HepG2 (cell line): Measurements from ENCODE around the gene ARHGAP29. TPM values are rescaled to one million over a fixed set of nuclear protein-coding genes. Genes with fewer than 3 reads are reported as not detected.

Source experiments
- ATAC-seq: fragments of 200-7000 bp; cut with Tn5 transposase; 3 replicates; pipeline ENCODE4 v1.9.1; 2020; ENCODE audit warnings: mild to moderate bottlenecking, moderate library complexity
- BruUV-seq: library from RNA; stranded (reverse); fragments of 400-500 nt; replicated peaks from 2 replicates; lab custom pipeline; 2021; lab: Mats Ljungman, UMichigan
- CTCF ChIA-PET: fragments of 300-600 bp; formaldehyde crosslinking; extraction: SDS; loops from one replicate; lab custom pipeline; 2021; ENCODE audit warnings: low total read pairs, inconsistent platforms, low intra/inter-chr PET ratio; lab: Yijun Ruan, JAX
- POLR2A ChIA-PET: fragments of 350-600 bp; sonication (Branson Sonifier 250); formaldehyde crosslinking; loops from one replicate; lab custom pipeline; 2020; ENCODE audit warnings: antibody characterized with exemption, inconsistent platforms; lab: Yijun Ruan, JAX
- DNase-seq: peaks from one replicate; pipeline ENCODE4 v3.0.0-alpha.2; 2015; ENCODE audit warnings: low spot score
- FAIRE-seq: peaks from 3 replicates; lab custom pipeline; 2011; peaks lifted over from hg19 to GRCh38; lab: Jason Lieb, UNC
- H2AFZ ChIP-seq: one replicate; pipeline ENCODE4 v1.6.1; 2011; ENCODE audit warnings: low read length, inconsistent platforms
- H3K27ac ChIP-seq: fragments of 300-600 bp; 3 replicates; pipeline ENCODE4 v1.8.0; 2011; ENCODE audit warnings: mixed run types, mild to moderate bottlenecking, mixed read lengths, low read length, inconsistent platforms; ENCODE audit not compliant: insufficient read depth; ENCODE audit errors: extremely low read length
- H3K27me3 ChIP-seq, 2 experiments: fragments of 200-600 bp in 1 of 2; 2 replicates in 1 of 2; 3 replicates in 1 of 2; pipeline versions ENCODE4 v1.6.0 to v1.8.0; 2011; ENCODE audit warnings: low read length in 2 of 2, mild to moderate bottlenecking in 2 of 2, moderate library complexity in 2 of 2, inconsistent platforms in 1 of 2; ENCODE audit not compliant: insufficient read depth in 2 of 2, control insufficient read depth in 1 of 2
- H3K36me3 ChIP-seq, 2 experiments: fragments of 200-600 bp in 1 of 2; replicated peaks in 1 of 2; 2 replicates in 1 of 2; 3 replicates in 1 of 2; pipeline versions ENCODE4 v1.5.1 to v1.8.0; 2011; ENCODE audit warnings: low read length in 2 of 2, inconsistent platforms in 1 of 2; ENCODE audit not compliant: insufficient read depth in 2 of 2, control insufficient read depth in 1 of 2
- H3K4me1 ChIP-seq: 2 replicates; pipeline ENCODE4 v1.5.1; 2012; ENCODE audit warnings: low read length, inconsistent platforms; ENCODE audit not compliant: insufficient read depth
- H3K4me2 ChIP-seq: 2 replicates; pipeline ENCODE4 v1.6.0; 2011; ENCODE audit warnings: low read depth, low read length, inconsistent platforms
- H3K4me3 ChIP-seq, 3 experiments: fragments of 200-600 bp in 1 of 3; sonication (generic), shearing (Covaris generic) in 1 of 3; replicated peaks in 1 of 3; 2 replicates each; pipeline ENCODE4 v1.5.1; 2011 to 2016; ENCODE audit warnings: low read length in 3 of 3, inconsistent platforms in 2 of 3, low read depth in 2 of 3, mild to moderate bottlenecking in 2 of 3, control low read depth in 1 of 3, mixed read lengths in 1 of 3; ENCODE audit not compliant: insufficient read depth in 1 of 3
- H3K79me2 ChIP-seq: one replicate; pipeline ENCODE4 v1.6.1; 2011; ENCODE audit warnings: low read length, inconsistent platforms; ENCODE audit not compliant: insufficient read depth
- H3K9ac ChIP-seq: 2 replicates; pipeline ENCODE4 v1.6.0; 2011; ENCODE audit warnings: mild to moderate bottlenecking, low read depth, low read length, inconsistent platforms; ENCODE audit not compliant: insufficient read depth
- H3K9me3 ChIP-seq: 2 replicates; pipeline ENCODE4 v1.5.1; 2012; ENCODE audit warnings: mild to moderate bottlenecking, low read length
- H4K20me1 ChIP-seq: 2 replicates; pipeline ENCODE4 v1.6.0; 2011; ENCODE audit warnings: inconsistent platforms, mild to moderate bottlenecking, low read length, moderate library complexity; ENCODE audit not compliant: insufficient read depth
- AHR ChIP-seq: IDR thresholded peaks from 2 replicates; pipeline ENCODE4 v1.6.1; 2018; ENCODE audit warnings: missing genetic modification reagents, missing compliant biosample characterization
- ARID5B ChIP-seq: IDR thresholded peaks from 2 replicates; pipeline ENCODE4 v1.4.0; 2020; ENCODE audit warnings: mild to moderate bottlenecking, missing genetic modification reagents
- GATAD1 ChIP-seq: IDR thresholded peaks from 2 replicates; pipeline ENCODE4 v1.6.1; 2016; ENCODE audit warnings: missing genetic modification reagents, missing compliant biosample characterization
- JUNB ChIP-seq: sonication (generic); formaldehyde crosslinking; IDR thresholded peaks from 2 replicates; pipeline ENCODE4 v1.8.0; 2022; ENCODE audit warnings: missing genetic modification reagents, mild to moderate bottlenecking, borderline replicate concordance
- MTA1 ChIP-seq: sonication (generic); formaldehyde crosslinking; IDR thresholded peaks from 2 replicates; pipeline ENCODE4 v1.4.0; 2020; ENCODE audit warnings: missing genetic modification reagents, mild to moderate bottlenecking, borderline replicate concordance
- RELA ChIP-seq: sonication (generic); formaldehyde crosslinking; IDR thresholded peaks from 2 replicates; pipeline ENCODE4 v1.4.0; 2020; ENCODE audit warnings: missing genetic modification reagents
- REPIN1 ChIP-seq: sonication (generic); formaldehyde crosslinking; IDR thresholded peaks from 2 replicates; pipeline ENCODE4 v1.8.0; 2022; ENCODE audit warnings: missing genetic modification reagents, low read depth, mild to moderate bottlenecking, borderline replicate concordance
- SAFB2 ChIP-seq: sonication (generic); formaldehyde crosslinking; IDR thresholded peaks from 2 replicates; pipeline ENCODE4 v1.5.1; 2020; ENCODE audit warnings: missing genetic modification reagents, low read depth, mild to moderate bottlenecking, borderline replicate concordance
- SMAD3 ChIP-seq: sonication (generic); formaldehyde crosslinking; IDR thresholded peaks from 2 replicates; pipeline ENCODE4 v1.4.0; 2020; ENCODE audit warnings: missing genetic modification reagents
- TBX3 ChIP-seq: fragments of 450-650 bp; IDR thresholded peaks from 2 replicates; pipeline ENCODE4 v1.6.1; 2017; ENCODE audit warnings: antibody characterized with exemption, mild to moderate bottlenecking, inconsistent platforms, borderline replicate concordance
- THAP11 ChIP-seq: IDR thresholded peaks from 2 replicates; pipeline ENCODE4 v1.6.1; 2016; ENCODE audit warnings: missing biosample characterization, missing genetic modification reagents
- ZBTB44 ChIP-seq: sonication (generic); formaldehyde crosslinking; IDR thresholded peaks from 2 replicates; pipeline ENCODE4 v1.4.0; 2020; ENCODE audit warnings: missing genetic modification reagents
- ZEB1 ChIP-seq: IDR thresholded peaks from 2 replicates; pipeline ENCODE4 v1.6.1; 2012; ENCODE audit warnings: mild to moderate bottlenecking, low read depth, inconsistent platforms; ENCODE audit not compliant: insufficient replicate concordance
- ZFP90 ChIP-seq: sonication (generic); formaldehyde crosslinking; IDR thresholded peaks from 2 replicates; pipeline ENCODE4 v1.8.0; 2022; ENCODE audit warnings: missing genetic modification reagents, mild to moderate bottlenecking, inconsistent platforms, borderline replicate concordance
- ZNF101 ChIP-seq: sonication (generic); formaldehyde crosslinking; IDR thresholded peaks from 2 replicates; pipeline ENCODE4 v1.4.0; 2020; ENCODE audit warnings: mild to moderate bottlenecking, low read depth, missing genetic modification reagents, borderline replicate concordance
- ZNF724P ChIP-seq: sonication (generic); formaldehyde crosslinking; IDR thresholded peaks from 2 replicates; pipeline ENCODE4 v1.8.0; 2022; ENCODE audit warnings: missing genetic modification reagents, borderline replicate concordance
- ZNF841 ChIP-seq: sonication (generic); formaldehyde crosslinking; IDR thresholded peaks from 2 replicates; pipeline ENCODE4 v1.8.1; 2023; ENCODE audit warnings: missing genetic modification reagents, borderline replicate concordance
- WGBS: methylation state at CpG from one replicate; pipeline ENCODE4 v1.1.6; 2017; ENCODE audit warnings: low lambda C conversion rate; 5-methylcytosine and 5-hydroxymethylcytosine counted together
- in situ Hi-C: cut with HindIII; loops from 2 replicates; pipeline ENCODE4 v1.10.0; 2017; ENCODE audit warnings: low pct_unique_long_range_greater_than_20kb; ENCODE audit not compliant: extremely low pct_ligation_motif_present
- intact Hi-C: fragments of 100-400 bp; cut with micrococcal nuclease; formaldehyde crosslinking; loops from one replicate; pipeline ENCODE4 v1.10.0; 2022; ENCODE audit not compliant: unreplicated experiment
- polyA plus RNA-seq, 8 experiments: library from polyadenylated mRNA; depleted of rRNA in 3 of 8; stranded (reverse) in 7 of 8; unstranded in 1 of 8; fragments of >200 nt; fragmentation: Illumina TruSeq in 4 of 8; extraction: Trizol in 4 of 8; gene quantifications; 2 replicates each; pipeline versions ENCODE4 v1.2.1 to v1.2.3, GENCODE V29; 2011 to 2016; ENCODE audit warnings: low read depth in 4 of 8, missing spikeins in 1 of 8, mixed read lengths in 1 of 8; ENCODE audit not compliant: insufficient read depth in 1 of 8
- total RNA-seq, 5 experiments: library from RNA; depleted of rRNA; stranded (reverse); fragments of >200 nt; fragmentation: Illumina TruSeq; extraction: Trizol; gene quantifications; 2 replicates each; pipeline ENCODE4 v1.2.3, GENCODE V29; 2016; ENCODE audit warnings: low read depth in 1 of 5

ARHGAP29 gene
- total and polyA plus RNA-seq, 2 of the 13 experiments (the other 11 are each of a cell fraction or from before 2014, with no cell fraction given) = 12.8 to 18.3 TPM

GRCh38 chr1:94143173-94143808 is 94.1 kb downstream of the ARHGAP29 start:
- Histone ChIP-seq H3K27ac (no peak overlapping the region), H2AFZ (no peak overlapping the region), H4K20me1 (no peaks in the 10 kb centered on the region), H3K9ac (no peak overlapping the region), H3K4me3 (no peak overlapping the region), H3K4me2 (no peak overlapping the region), H3K79me2 (no peaks in the 10 kb centered on the region), H3K36me3 (no peaks in the 10 kb centered on the region), H3K27me3 (no peaks in the 10 kb centered on the region; a peak in 1 of 5 replicates), H3K4me1 (peaks cover 13% of the 10 kb centered on the region), H3K9me3 (no peaks in the 10 kb centered on the region)
- ChIA-PET POLR2A (interaction anchor here (0.5 to 1.1 kb wide), 2 partner anchors 81 to 172 kb away, joined by 3 to 5 read pairs; no protein-coding TSS in a partner anchor), CTCF (no interaction called here)
- no peak for DNase-seq
- intact Hi-C loops = no loop called here
- FAIRE-seq = no peak
- no peak for TF ChIP-seq ZNF841 (CRISPR knock-in tag)
- no peak for TF ChIP-seq ZFP90
- TF ChIP-seq JUNB (CRISPR knock-in tag) = no peak
- no peak for TF ChIP-seq AHR (CRISPR knock-in tag)
- TF ChIP-seq ZEB1 = no peak
- no peak for TF ChIP-seq SMAD3 (CRISPR knock-in tag)
- no peak for TF ChIP-seq TBX3
- TF ChIP-seq RELA = no peak
- no peak for TF ChIP-seq ZNF724P
- TF ChIP-seq SAFB2 = no peak
- TF ChIP-seq ZNF101 (CRISPR knock-in tag) = no peak
- no peak for TF ChIP-seq THAP11 (CRISPR knock-in tag)
- no peak for TF ChIP-seq MTA1
- no peak for TF ChIP-seq GATAD1
- no peak for TF ChIP-seq ARID5B (CRISPR knock-in tag)
- TF ChIP-seq ZBTB44 = no peak
- TF ChIP-seq REPIN1 (CRISPR knock-in tag) = no peak
- ATAC-seq = no peak
- BruUV-seq = no TSS peak
- in situ Hi-C loops = no loop called here
- WGBS = 12% methylated on average over 2 of the region's 2 CpGs
